Ishikawa (cell line): ENCODE measurements around the gene SH3RF3.

Experiments used
- CEBPB ChIP-seq: IDR thresholded peaks from 2 replicates; pipeline ENCODE4 v1.6.1; 2012
- CREB1 ChIP-seq: IDR thresholded peaks from 2 replicates; pipeline ENCODE4 v1.6.1; 2012; ENCODE audit warnings: low read depth
- EGR1 ChIP-seq: IDR thresholded peaks from 2 replicates; pipeline ENCODE4 v1.6.1; 2012
- EP300 ChIP-seq: IDR thresholded peaks from 2 replicates; pipeline ENCODE4 v1.6.1; 2012; ENCODE audit warnings: borderline replicate concordance
- FOXM1 ChIP-seq: IDR thresholded peaks from 2 replicates; pipeline ENCODE4 v1.6.1; 2012; ENCODE audit warnings: low read depth, borderline replicate concordance
- MAX ChIP-seq: IDR thresholded peaks from 2 replicates; pipeline ENCODE4 v1.6.1; 2012
- NFIC ChIP-seq: IDR thresholded peaks from 2 replicates; pipeline ENCODE4 v1.6.1; 2012
- RAD21 ChIP-seq: IDR thresholded peaks from 2 replicates; pipeline ENCODE4 v1.6.1; 2012; ENCODE audit warnings: low read depth
- REST ChIP-seq: IDR thresholded peaks from 2 replicates; pipeline ENCODE4 v1.6.1; 2012; ENCODE audit warnings: low read depth, mild to moderate bottlenecking
- TCF12 ChIP-seq: IDR thresholded peaks from 2 replicates; pipeline ENCODE4 v1.6.1; 2012; ENCODE audit warnings: low read depth
- TEAD4 ChIP-seq: IDR thresholded peaks from 2 replicates; pipeline ENCODE4 v1.6.1; 2012
- USF1 ChIP-seq: IDR thresholded peaks from 2 replicates; pipeline ENCODE4 v1.6.1; 2012
- YY1 ChIP-seq: IDR thresholded peaks from 2 replicates; pipeline ENCODE4 v1.6.1; 2012; ENCODE audit warnings: low read depth
- ZBTB7A ChIP-seq: IDR thresholded peaks from 2 replicates; pipeline ENCODE4 v1.6.1; 2012; ENCODE audit warnings: low read depth

SH3RF3 gene

GRCh38 chr2:109218792-109219126, 89.8 kb downstream of the SH3RF3 start:
- TF ChIP-seq NFIC (no peak), ZBTB7A (no peak), MAX (no peak), YY1 (no peak), TCF12 (no peak), CREB1 (no peak), EGR1 (no peak), REST (no peak), RAD21 (no peak)

GRCh38 chr2:109220860-109221259, 91.9 kb downstream of the SH3RF3 start:
- TF ChIP-seq YY1, result no peak
- no peak for TF ChIP-seq REST
- no peak for TF ChIP-seq EP300
- no peak for TF ChIP-seq TEAD4
- no peak for TF ChIP-seq NFIC
- no peak for TF ChIP-seq EGR1
- TF ChIP-seq FOXM1, result no peak
- TF ChIP-seq CEBPB, result no peak

- TF ChIP-seq YY1, result no peak
- TF ChIP-seq USF1, result no peak
- no peak for TF ChIP-seq TCF12
- no peak for TF ChIP-seq TEAD4
- no peak for TF ChIP-seq EGR1
- no peak for TF ChIP-seq ZBTB7A
Observed at GRCh38 chr2:109222422-109222821, 93.4 kb downstream of the SH3RF3 start.

GRCh38 chr2:109222825-109223471, 93.9 kb downstream of the SH3RF3 start:
- TF ChIP-seq EGR1 (no peak), MAX (no peak), CEBPB (no peak), FOXM1 (no peak), ZBTB7A (no peak)

- no peak for TF ChIP-seq TEAD4
- TF ChIP-seq USF1, result no peak
- TF ChIP-seq FOXM1, result no peak
Observed at GRCh38 chr2:109223490-109223889, 94.5 kb downstream of the SH3RF3 start.

- TF ChIP-seq CEBPB (no peak), ZBTB7A (no peak), TEAD4 (no peak), YY1 (no peak), REST (no peak), EGR1 (no peak), MAX (no peak), NFIC (no peak), EP300 (no peak), CREB1 (no peak), FOXM1 (no peak), TCF12 (no peak), RAD21 (no peak)
Observed at GRCh38 chr2:109225170-109225782, 96.3 kb downstream of the SH3RF3 start.
